Activated T-helper 1 cell treated with Interleukin-2 at 50 U/mL for 16 hours (primary cell): ENCODE results near the gene GPM6B.
"Not testable (repeated sequence)": the region's sequence is repeated elsewhere in the genome, so short reads cannot be mapped to it uniquely, and the experiment has no call there.

ENCODE experiments used
- DNase-seq: peaks from one replicate; pipeline ENCODE4 v3.0.0-alpha.2; 2020; ENCODE audit warnings: low read depth

The GPM6B gene

DNA sequence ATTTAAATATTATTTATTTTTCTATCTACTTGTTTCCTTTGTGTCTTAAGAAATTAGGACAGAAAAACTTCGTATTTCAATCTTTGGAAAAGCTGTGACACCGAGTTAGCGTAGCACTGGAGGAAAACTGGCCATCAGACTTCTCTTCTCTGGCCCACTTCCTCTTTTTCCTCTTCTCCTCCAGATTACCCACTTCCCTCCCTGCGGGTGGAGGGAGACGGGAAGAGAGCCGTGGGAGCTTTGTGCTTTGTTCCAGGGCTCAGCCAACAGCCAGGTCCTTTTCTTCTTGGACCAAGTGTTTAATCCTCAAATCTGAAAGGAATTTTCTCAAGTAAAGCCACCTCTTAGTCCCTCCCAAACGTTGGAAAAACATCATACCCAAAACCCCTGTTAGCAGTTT is 52.6 kb downstream of the GPM6B start:
- no peak for DNase-seq

DNA sequence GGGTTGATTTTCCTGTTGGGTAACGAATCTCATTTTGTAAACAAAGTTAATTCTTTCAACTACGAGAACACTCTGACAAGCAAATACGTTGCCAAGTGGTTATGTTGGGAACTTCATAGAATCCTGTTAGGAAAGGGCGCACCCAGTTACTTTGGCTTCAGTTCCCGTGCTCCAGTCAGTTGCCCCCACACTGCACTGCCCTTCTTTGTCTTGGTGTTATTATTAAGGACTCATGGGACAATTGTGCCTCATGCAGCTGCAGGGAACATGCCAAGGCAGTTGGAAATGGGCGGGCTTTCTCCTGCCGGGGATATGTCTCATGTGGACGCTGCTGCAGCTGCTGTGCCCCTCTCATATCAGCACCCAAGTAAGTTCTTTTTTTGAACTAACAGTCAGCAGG is 53.4 kb downstream of the GPM6B start:
- no peak for DNase-seq

DNA sequence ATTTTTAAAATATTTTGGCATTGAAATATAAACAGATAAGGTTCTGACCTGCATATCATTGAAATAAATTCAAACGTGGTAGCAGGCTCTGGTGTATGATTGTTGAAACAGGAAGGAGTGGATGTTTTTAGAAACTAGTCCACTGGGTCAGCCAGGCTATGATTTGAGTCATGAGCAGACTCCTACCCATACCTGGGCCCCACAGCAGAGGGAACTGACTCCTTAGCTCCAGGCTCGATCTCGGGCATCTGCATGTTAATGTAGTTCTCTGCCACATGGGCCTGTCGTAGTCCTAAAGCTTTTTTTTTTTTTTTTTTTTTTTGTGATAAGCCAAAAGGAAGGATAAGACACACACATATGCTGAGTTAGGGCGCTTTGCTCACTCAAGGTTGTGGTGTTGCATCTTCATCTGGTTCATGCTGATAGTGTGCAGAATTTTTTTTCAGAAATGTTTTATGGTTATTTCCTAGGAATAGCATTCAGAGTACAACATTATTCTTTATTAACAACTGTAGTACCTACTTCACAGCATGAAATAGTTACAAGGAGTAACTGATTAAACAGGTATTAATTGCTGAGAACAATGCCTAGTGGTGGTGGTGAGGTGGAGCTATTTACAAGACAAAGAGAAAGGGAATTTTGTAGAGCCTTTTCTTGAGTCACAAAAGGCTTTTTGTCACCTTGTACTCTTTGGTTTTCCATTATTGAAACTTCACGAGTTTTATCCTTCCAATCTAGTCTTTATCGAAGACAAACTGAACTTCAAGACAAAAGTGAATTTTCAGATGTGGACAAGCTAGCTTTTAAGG is 55.1 kb downstream of the GPM6B start:
- DNase-seq, result no peak

DNA sequence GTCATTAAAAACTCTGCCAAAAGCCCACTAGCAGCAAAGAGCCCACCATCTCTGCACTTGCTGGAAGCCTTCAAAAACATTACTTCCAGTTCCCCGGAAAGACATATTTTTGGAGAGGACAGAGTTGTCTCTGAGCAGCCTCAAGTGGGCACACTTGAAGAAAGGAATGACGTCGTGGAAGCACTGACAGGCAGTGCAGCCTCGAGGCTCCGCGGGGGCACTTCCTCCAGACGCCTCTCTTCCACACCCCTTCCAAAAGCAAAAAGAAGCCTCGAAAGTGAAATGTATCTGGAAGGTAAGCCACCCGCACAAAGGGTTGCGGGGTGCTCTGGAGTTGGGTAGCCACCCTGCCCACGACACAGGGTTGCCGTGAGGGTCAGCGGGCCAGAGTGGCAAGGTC is 56.5 kb downstream of the GPM6B start:
- DNase-seq, result no peak

DNA sequence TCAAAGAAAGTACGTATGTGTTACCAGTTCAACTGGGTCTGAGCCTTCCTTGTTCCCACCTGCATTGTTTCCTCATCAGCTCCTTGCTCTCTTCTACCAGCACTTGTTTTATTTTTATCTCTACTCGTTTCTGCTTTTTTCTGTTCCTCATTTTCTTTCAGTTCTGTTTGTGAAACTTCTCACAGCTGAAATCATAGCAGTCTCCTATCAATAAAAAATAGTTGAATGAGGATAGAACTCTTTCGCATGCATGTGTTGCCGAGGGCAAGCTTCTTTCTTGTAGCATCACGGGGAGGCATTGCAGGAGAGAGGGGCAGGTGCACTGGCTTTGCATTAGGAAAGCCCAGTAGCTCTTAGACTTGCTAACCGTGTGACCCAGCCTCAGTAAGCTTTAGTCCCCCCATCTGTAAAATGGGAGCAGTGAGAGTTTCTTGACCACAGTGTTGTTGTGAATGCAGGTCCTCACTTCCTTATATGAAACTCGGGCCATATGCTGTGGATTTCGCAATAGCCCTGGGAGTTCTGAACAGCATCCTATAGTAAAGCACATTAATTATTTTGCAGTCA is 57.7 kb downstream of the GPM6B start:
- no peak for DNase-seq

DNA sequence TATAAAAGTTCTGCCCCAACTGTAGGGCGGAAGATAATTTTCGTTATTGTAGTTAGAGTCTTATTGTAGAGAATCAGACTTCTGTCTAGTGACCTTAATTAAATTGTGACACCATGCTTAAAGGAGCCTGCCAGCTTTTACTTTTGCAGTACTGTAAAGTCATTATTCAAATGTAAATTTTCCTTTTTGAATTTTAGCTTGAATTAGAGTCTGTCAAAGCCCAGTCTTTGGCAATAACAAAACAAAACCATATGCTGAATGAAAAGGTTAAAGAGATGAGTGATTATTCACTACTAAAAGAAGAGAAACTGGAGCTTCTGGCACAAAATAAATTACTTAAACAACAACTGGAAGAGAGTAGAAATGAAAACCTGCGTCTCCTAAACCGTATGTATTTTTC is 60.5 kb downstream of the GPM6B start:
- DNase-seq, result no peak

DNA sequence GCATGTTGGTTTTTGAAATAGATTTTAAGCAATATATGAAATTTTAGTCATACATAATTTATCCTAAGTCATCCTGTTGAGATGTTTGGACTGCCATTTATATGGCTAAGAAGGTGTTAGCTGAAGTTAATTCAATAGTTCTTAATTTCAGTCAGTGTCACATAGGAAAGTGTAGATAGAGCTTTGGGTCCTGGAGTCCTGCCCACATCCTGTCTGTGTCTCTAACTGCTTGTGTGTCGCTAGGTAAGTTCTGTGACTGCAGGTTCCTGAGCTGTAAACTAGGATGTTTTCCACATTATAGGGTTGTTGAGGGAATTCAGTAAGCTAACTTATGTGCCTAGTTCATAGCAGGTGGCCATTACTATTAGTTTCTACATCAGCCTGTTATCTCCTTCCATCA is 61.6 kb downstream of the GPM6B start:
- no peak for DNase-seq

DNA sequence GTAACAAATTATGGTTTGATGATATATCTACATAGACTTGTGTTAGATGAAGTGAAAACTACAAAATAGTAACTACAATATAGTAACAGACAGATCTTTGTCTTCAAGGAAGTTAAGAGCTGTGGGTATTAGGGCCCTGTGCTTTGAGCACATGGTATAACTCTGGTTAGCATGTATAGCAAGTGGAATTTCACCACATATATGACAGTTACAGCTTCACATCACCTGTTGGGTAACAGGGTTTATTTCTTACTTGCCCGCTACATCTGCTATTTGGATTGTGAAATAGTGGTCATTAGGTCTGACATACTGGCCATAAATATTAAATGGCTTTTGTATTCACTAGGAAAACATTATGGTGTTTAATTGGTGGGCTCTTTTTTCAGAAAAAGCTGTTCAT is 62.1 kb downstream of the GPM6B start:
- DNase-seq, result no peak

DNA sequence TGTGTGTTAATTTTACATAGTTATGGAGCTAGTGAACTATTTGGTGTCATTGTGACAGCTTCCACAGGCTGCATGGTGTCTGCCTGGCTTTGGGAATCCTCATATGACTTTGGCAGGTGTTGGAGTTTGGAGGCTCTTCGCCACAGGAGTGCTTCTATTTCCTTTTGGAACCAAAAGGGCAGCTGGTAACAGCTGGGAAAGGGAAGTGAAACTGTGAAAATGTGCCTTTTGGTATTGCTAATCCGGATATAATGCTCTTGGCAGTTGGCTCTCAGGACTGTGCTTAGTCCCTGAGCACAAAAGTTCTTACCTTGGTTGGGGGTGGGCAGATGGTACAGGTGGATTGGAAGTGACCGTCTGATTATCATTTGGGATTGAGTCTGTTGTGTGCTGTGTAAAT is 64.2 kb downstream of the GPM6B start:
- no peak for DNase-seq

DNA sequence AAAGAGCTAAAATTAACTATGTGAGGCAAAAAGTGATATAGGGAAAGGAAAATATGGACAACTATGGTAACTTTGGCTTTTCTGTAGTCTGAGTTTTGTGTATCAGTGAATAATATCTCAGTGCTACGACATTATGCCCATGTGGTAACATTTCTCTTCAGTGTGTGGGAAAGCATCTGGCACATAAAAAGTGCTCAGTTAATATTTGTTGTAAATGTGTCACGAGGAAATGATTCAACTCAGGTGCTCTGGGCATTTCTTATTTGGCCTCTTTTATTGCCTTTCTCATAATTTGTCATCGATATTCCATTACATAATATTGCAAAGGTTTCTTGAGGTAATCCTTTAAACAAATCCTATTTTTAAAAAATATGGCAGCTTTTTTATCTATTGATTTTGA is 64.8 kb downstream of the GPM6B start:
- no peak for DNase-seq

DNA sequence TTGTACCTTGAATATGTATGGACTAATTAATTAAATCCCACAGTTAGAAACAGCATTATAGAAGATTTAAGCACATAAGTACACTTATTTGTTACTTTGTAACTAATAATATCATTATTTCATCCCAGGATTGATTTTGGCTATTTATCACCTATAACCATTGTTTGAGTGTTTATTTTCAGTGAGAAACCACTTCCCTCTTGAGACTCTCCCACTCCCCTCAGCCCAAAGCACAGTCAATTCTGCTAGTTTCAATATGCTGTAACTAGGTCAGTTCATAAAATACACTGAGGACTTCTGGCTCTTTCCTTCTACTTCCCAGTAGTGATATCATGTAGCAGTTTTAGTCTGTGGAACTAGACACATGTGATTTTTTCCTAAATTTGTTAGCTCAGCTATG is 66.1 kb downstream of the GPM6B start:
- no peak for DNase-seq

DNA sequence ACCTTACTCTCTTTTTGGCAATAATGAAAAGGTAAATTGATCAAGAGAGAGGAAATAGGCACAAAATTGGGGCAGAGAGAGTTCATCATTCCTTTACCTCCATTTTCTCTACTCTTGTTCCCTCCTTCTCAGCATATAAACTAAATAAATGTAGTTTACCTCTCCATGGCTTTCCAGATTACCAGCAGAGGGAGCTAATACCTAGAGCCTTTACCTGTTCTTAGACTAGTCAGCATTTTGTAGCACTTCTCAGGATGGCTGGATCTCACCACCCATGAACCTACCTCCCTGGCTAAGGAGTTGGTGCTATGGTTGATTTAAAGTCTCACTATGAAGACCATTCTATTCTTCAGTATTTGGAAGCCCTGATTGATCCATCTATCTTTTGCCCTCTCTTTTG is 66.7 kb downstream of the GPM6B start:
- DNase-seq, result no peak

DNA sequence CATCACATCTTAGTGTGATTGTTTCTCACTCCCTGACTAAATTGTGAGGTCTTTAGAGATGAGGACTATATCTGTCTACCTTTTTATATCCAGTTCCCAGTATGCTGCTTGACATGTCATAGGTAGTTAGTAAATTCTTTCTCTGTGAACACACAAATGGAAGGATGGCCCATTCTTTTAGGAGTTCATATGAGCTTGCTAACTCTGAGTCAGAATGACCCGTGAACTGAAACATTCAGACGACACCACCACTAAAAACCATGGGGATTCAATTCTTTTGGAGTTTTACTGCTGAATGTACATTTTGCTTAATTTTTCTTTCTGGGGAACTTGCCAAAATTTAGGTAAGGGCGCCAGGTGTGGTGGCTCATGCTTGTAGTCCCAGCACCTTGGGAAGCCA is 68.4 kb downstream of the GPM6B start:
- no peak for DNase-seq

DNA sequence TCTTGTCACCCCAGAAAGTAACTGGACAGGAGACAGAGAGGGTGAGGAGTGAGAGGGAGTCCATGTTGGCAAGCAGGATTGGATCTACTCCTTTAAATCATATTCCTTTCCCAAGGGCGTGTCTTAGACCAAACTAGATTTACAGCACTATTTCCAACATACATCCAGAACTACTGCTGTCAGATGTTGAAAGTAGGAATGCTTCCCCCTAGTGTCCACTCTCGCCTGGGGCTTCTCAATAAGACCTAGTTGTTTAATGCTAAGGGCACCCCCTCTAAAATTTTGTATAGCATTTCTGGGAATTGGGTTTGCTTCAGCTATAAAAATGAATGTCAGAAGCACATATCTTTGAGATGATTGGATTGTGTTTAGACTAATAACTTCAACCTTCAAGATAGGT is 69.1 kb downstream of the GPM6B start:
- DNase-seq, result no peak

DNA sequence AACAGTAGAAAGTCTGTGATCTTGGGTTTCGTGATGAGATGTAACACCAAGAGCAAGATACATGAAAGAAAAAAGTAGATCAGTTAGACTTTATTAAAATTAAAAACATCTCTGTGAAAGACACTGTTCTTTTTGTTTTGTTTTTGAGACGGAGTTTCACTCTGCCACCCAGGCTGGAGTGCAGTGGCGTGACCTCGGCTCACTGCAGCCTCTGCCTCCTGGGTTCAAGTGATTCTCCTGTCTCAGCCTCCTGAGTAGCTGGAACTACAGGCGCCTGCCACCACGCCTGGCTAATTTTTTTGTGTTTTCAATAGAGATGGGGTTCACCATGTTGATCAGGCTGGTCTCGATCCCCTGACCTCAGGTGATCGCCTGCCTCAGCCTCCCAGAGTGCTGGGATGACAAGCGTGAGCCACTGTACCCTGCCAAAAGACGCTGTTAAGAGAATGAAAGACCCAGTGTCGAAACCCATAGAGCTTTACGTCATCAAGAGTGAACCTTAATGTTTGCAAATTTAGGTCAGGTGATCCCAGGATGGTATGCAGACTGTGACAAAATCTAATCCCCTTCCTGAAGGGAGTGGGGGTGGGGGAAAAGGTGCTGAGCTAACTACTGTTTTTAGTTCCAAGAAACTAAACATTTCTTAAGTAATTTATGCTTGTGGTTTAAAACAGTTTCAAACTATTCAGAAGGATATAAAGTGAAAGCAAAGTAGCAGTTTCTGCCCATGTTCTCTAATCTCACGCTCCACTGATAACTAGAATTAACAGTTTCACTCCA is 74.3 kb downstream of the GPM6B start:
- DNase-seq, result no peak

DNA sequence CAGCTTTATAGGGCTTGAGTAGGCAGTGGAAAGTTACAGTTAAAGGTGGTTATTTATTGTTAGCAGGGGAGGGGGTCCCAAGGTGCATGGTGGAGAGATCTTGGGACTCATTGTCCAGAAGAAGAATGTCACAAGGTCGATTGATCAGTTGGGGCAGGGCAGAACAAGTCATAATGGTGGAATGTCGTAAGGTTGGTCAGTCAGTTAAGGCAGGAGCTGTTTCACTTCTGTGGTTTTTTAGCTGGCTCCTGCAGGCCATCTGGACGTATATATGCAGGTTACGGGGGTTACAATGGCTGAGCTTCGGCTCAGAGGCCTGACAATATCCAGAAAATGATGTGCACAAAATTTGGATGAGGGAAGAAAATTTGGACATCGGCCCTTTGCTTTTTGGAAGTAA is 75.2 kb downstream of the GPM6B start:
- no peak for DNase-seq

DNA sequence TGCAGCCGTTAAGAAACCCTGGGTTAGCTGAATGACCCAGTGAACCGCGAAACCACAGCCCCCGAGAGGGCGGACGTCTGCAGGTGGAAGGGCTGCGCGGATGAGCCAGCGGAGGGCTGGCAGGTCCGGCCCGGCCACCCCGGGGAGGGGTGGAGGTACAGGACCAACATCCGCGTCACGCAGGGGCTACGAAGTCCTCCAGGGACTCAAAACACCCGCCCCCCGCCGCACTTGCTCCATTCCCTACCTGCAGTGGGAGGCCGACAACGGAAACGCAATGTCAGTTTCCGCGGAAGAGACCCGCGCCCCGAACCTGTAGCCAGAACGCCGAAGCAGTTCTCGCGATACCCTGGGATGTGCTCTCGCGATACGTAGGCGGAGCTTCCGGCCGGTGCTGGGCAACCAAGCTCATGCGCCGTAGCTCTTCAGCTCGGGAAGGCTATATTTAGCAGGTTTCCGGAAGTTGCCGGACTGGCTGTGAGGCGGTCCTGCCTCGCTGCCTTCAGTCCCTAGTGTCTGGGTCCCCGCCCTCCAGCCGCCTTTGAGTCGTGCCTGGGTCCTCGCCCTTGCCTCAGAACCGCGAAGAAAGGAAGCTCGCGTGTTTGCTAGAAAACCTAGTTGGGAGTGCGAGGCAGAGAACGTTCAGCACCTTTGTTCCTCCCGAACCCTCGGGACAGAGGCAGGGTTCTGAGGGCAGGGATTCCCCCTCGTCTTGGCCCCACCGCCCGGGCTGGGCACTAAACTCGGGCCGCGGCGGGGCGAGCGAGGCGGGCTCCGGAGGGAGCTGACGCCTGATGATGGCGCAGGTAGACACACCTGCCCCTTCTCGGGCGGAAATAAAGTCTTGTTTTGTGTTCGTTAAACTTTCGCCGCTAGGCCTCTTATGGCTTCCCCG is 82.4 kb downstream of the GPM6B start, which contains the start of the genes OFD1 and TRAPPC2:
OFD1 (plus strand) TSS at position 471 of the 895 bp plus-strand sequence; CDS start at position 795, 324 bp downstream.
TRAPPC2 (minus strand) TSS at position 343 of the 895 bp plus-strand sequence. CDS start 14,657 bp downstream, outside the sequence.
- DNase-seq, result peak; percentile 88

DNA sequence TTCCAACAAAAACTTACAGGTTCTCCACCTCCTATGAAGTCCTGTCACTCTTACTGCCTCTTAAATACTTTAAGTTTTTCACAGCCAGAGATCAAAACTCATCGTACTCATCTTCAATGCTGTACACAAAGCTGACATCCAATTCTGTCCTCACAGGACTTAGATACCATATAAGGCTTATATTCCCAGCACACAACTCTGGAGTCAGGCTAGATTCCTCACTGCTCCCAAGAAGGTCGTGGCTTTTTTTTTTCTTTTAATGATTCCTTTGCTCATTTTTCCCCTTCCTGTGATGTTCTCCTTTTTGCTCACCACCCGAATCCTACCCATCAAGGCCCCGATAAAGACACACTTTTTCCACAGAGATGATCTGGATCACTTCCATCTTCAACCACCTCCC is 83.4 kb downstream of the GPM6B start:
- DNase-seq, result no peak

DNA sequence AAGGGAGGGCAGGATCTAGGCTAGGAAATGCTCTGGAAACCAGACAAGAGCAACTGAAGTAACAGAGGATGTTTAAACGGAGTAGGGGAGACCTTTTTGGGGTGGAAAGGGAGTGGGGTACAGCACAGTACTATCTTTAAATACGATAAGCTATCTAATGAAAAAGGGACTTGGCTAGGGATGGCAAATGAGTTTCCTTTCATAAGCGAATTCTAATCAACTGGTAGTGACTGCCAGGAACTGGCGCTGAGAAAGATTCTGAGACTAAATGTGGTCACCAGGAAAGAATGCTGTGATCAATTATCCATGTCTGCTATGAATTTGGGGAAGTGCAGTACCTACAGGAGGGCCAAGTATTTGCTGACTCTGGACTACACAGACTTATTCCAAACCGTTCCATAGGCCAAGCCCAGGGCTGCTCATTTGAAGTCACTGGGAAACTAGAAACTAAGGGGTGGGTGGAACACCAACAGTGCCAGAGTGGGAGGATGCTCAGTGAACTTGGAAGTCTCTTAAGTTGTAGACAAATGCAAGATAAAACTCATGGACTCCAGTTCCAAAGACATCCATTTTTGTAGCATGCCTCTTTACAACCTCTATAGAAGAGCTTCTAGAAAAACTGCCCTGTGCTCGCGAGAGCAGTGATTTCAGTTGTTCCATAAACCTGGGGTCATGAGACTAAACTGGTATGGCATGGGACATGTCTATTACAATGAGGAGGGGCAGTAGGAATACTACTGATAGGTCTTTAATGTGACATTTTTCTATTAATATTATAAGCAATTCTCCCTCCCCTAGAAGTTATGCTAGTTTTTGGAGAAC is 84.4 kb downstream of the GPM6B start:
- no peak for DNase-seq

DNA sequence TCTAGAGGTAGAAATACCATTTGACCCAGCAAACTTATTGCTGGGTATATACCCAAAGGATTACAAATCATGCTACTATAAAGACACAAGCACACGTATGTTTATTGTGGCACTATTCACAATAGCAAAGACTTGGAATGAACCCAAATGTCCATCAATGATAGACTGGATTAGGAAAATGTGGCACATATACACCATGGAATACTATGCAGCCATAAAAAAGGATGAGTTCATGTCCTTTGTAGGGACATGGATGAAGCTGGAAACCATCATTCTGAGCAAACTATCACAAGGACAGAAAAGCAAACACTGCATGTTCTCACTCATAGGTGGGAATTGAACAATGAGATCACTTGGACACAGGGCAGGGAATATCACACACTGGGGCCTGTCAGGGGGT is 86.4 kb downstream of the GPM6B start:
- DNase-seq, result not testable (repeated sequence)

DNA sequence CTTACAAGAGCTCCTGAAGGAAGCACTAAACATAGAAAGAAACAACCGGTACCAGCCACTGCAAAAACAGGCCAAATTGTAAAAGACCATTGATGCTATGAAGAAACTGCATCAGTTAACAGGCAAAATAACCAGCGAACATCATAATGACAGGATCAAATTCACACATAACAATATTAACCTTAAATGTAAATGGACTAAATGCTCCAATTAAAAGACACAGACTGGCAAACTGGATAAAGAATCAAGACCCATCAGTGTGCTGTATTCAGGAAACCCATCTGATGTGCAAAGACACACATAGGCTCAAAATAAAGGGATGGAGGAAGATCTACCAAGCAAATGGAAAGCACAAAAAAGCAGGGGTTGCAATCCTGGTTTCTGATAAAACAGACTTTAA is 90.3 kb downstream of the GPM6B start:
- not testable (repeated sequence) for DNase-seq
